Neutrophil (primary cell): ENCODE measurements around the gene SHB.

Source experiments
- H3K27ac ChIP-seq: fragments of 200-600 bp; sonication (generic); 2 replicates; pipeline ENCODE4 v1.5.1; 2016; ENCODE audit warnings: mild to moderate bottlenecking, moderate library complexity
- H3K27me3 ChIP-seq: fragments of 200-600 bp; sonication (generic); 2 replicates; pipeline ENCODE4 v1.6.0; 2016; ENCODE audit warnings: mild to moderate bottlenecking
- H3K36me3 ChIP-seq: fragments of 200-600 bp; sonication (generic); 2 replicates; pipeline ENCODE4 v1.5.1; 2017
- H3K4me1 ChIP-seq, 2 experiments: fragments of 200-600 bp in 1 of 2; sonication (generic) in 1 of 2; 1 replicate in 1 of 2; 2 replicates in 1 of 2; pipeline versions ENCODE4 v1.5.1 to v1.6.1; 2013 to 2016; ENCODE audit warnings: low read depth in 1 of 2, low read length in 1 of 2, mild to moderate bottlenecking in 1 of 2, moderate library complexity in 1 of 2; ENCODE audit not compliant: control insufficient read depth in 1 of 2, insufficient read depth in 1 of 2
- H3K4me3 ChIP-seq, 2 experiments: fragments of 200-600 bp in 1 of 2; sonication (generic) in 1 of 2; 1 replicate in 1 of 2; 2 replicates in 1 of 2; pipeline ENCODE4 v1.5.1; 2013 to 2016; ENCODE audit warnings: low read depth in 1 of 2, low read length in 1 of 2, mild to moderate bottlenecking in 1 of 2, moderate library complexity in 1 of 2
- H3K9me3 ChIP-seq: fragments of 200-600 bp; sonication (generic); 2 replicates; pipeline ENCODE4 v1.5.1; 2016
- TF ChIP-seq, protein P1 (sequence below): fragments of 200-600 bp; sonication (generic); IDR thresholded peaks from 2 replicates; pipeline ENCODE4 v1.5.1; 2016; ENCODE audit warnings: antibody characterized with exemption

The SHB gene

DNA sequence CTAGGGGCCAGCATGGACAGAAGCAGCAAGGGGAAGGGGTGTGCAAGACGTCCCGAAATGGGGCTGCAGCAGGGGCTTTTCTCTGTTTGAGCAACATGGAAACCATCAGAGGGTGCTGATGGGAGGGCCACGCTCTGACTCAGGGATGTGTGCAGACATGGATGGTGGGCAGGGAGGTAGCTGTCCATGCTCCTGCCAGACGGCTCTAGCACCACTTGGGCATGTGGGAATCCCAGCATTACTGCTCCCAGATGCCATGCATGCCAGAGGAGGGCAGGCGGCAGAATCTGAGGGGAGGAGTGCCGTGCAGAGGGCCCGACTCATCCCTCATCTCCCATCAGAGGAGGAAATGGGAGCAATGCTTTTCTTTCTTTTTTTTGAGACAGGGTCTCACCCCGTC is 119.5 kb downstream of the SHB start:
- Histone ChIP-seq H3K4me1 (no peaks in the 10 kb centered on the region), H3K27me3 (no peaks in the 10 kb centered on the region), H3K9me3 (no peaks in the 10 kb centered on the region), H3K4me3 (no peak overlapping the region), H3K36me3 (peaks cover 17% of the 10 kb centered on the region), H3K27ac (no peak overlapping the region)
- TF ChIP-seq, protein P1, sequence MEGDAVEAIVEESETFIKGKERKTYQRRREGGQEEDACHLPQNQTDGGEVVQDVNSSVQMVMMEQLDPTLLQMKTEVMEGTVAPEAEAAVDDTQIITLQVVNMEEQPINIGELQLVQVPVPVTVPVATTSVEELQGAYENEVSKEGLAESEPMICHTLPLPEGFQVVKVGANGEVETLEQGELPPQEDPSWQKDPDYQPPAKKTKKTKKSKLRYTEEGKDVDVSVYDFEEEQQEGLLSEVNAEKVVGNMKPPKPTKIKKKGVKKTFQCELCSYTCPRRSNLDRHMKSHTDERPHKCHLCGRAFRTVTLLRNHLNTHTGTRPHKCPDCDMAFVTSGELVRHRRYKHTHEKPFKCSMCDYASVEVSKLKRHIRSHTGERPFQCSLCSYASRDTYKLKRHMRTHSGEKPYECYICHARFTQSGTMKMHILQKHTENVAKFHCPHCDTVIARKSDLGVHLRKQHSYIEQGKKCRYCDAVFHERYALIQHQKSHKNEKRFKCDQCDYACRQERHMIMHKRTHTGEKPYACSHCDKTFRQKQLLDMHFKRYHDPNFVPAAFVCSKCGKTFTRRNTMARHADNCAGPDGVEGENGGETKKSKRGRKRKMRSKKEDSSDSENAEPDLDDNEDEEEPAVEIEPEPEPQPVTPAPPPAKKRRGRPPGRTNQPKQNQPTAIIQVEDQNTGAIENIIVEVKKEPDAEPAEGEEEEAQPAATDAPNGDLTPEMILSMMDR, result no peak

DNA sequence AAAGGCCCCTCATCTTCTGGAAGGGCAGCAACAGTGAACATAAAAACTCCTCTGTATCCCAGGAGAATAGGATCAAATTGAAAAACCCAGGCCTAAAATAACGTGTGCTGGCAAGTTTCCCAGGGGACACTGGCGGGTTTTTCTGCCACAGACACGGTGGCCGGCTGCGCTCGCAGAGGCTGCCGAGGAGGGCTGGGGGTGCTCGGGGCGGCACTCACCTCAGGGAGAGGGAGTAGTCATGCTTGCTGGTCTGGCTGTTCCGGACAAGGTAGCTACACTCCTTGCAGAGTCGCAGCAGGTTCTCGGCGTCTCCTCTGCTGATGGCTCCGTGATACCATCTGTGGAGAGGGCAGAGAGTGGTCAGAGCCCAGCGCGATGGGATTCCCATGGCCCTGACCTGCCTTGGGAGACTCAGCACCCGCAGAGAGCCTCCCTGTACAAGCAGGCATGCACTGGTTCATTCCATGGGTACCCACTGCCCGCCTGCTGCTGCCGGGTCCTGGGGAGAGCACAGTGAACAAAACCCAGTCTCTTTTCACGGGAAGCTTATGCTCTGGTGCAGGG is 120.5 kb downstream of the SHB start:
- Histone ChIP-seq H3K27ac (no peak overlapping the region), H3K36me3 (peaks cover 13% of the 10 kb centered on the region), H3K4me3 (no peak overlapping the region), H3K27me3 (no peaks in the 10 kb centered on the region), H3K4me1 (no peaks in the 10 kb centered on the region), H3K9me3 (no peaks in the 10 kb centered on the region)
- TF ChIP-seq, protein P1, result no peak

DNA sequence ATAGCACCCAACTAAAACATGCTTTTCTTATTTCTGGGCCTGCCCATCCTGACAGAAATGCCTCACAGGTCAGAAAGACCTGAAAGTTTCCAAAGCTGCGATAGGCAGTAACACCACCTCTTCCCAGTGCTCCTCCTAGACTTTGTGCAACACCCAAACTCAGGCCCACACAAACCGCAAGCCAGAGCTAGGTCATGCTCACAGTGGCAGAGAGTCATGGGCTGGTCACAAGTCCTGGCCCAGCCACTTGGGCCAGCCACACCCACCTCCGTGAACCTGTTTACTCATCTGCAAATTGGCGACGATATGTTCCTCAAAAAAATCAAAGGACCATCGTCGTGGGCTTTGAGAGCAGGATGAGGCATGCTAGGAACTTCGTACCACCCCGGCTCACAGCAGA is 121.0 kb downstream of the SHB start:
- peaks cover 13% of the 10 kb centered on the region for H3K36me3 ChIP-seq
- no peaks in the 10 kb centered on the region for H3K27me3 ChIP-seq
- no peak overlapping the region for H3K4me3 ChIP-seq
- no peaks in the 10 kb centered on the region for H3K4me1 ChIP-seq
- TF ChIP-seq, protein P1, result no peak
- H3K9me3 ChIP-seq, result no peaks in the 10 kb centered on the region
- H3K27ac ChIP-seq, result no peak overlapping the region

DNA sequence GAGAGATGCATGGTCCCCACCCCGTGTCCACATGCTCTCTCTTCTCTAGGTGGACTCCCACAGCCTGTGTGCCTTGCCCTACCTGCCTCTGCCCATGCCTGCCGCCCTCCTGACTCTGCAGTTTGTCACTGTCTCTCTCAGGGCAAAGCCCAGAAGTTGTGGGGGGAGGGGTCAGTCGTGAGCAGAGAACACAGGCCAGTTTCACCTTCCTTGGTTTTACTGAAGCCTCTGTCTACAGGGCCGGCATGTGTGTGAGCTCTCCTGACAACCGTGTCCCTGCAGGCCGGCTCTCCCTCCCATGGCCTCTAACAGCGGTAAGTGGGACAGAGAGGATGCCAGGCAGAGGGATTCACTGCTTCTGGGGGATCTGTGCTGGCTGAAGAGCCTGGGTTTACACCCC is 121.6 kb downstream of the SHB start:
- Histone ChIP-seq H3K36me3 (peaks cover 13% of the 10 kb centered on the region), H3K4me1 (no peaks in the 10 kb centered on the region), H3K9me3 (no peaks in the 10 kb centered on the region), H3K27ac (no peak overlapping the region), H3K27me3 (no peaks in the 10 kb centered on the region), H3K4me3 (no peak overlapping the region)
- TF ChIP-seq, protein P1, result no peak

DNA sequence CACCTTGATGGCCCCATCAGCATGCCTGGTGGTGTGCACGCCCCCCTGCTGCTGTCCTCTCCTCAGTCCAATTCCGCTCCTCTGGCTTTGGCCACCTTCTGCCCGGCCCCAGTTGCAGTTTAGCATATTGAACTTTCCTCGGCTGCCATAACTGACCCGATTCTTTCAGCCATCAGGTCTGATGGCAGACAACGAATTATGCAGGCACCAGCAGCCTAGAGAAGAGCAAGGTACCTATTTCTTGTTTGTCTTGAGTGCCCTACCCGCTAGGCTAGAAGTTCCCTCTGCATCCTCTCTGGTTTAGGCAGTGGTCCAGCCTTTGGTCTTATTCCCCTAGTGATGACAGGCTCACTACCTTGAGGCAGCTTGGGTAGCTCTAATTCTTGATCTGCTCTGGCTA is 122.1 kb downstream of the SHB start:
- H3K4me1 ChIP-seq, result no peaks in the 10 kb centered on the region
- no peak overlapping the region for H3K4me3 ChIP-seq
- peaks cover 13% of the 10 kb centered on the region for H3K36me3 ChIP-seq
- no peaks in the 10 kb centered on the region for H3K27me3 ChIP-seq
- TF ChIP-seq, protein P1, result no peak
- no peak overlapping the region for H3K27ac ChIP-seq
- no peaks in the 10 kb centered on the region for H3K9me3 ChIP-seq

DNA sequence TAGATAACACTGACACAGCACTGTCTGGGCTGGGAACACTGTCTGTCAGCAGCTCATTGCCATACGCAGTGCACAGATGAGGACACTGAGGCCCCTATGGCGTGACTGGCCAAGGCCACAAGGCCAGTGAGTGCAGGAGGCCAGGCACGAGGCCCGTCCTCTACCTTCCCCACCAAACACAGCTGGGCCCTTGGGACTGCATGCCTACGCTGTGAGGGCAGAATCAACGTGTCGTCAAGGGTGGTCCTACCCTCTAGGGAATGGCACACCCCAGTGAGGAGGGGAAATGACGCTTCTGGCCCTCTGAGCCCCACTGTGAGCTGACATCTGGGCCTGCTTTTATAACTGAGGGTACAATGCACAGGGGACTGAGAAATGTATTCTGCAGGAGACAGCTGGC is 123.0 kb downstream of the SHB start:
- H3K36me3 ChIP-seq, result peaks cover 13% of the 10 kb centered on the region
- no peaks in the 10 kb centered on the region for H3K4me1 ChIP-seq

More for the DNA sequence above, 123.0 kb downstream of the SHB start:
- TF ChIP-seq, protein P1, result no peak
- Histone ChIP-seq H3K27ac (no peak overlapping the region), H3K4me3 (no peak overlapping the region), H3K27me3 (no peaks in the 10 kb centered on the region), H3K9me3 (no peaks in the 10 kb centered on the region)
